Naive thymus-derived CD8-positive, alpha-beta T cell (primary cell): ENCODE results near the gene SUMO4. TPM values are rescaled to one million over a fixed set of nuclear protein-coding genes. Genes with fewer than 3 reads are reported as not detected.

Source experiments
- ATAC-seq, 2 donors: fragments of 150-1000 bp; cut with Tn5 transposase in 1 of 2; sonication (Bioruptor Pico), chemical (Tn5 transposase) in 1 of 2; 1 replicate in 1 of 2; 2 replicates in 1 of 2; pipeline ENCODE4 v1.10.0; 2021; ENCODE audit warnings: mild to moderate bottlenecking in 2 of 2, moderate library complexity in 2 of 2
- POLR2A ChIA-PET: fragments of 350-600 bp; sonication (Branson Sonifier 250); formaldehyde crosslinking; loops from one replicate; lab custom pipeline; 2021; ENCODE audit warnings: antibody characterized with exemption; lab: Charles Lee
- DNase-seq, 10 donors: peaks; one replicate each; pipeline versions ENCODE4 v3.0.0 to v3.0.0-alpha.2; 2020 to 2022
- H3K27ac Mint-ChIP-seq, 10 donors: one replicate each; pipeline ENCODE4 v1.8.0; 2020 to 2022; ENCODE audit warnings: mild to moderate bottlenecking in 10 of 10, mixed read lengths in 10 of 10, moderate library complexity in 4 of 10, inconsistent platforms in 1 of 10
- H3K27me3 Mint-ChIP-seq, 5 donors: one replicate each; pipeline ENCODE4 v1.8.0; 2021 to 2022; ENCODE audit warnings: mixed read lengths in 5 of 5
- H3K36me3 Mint-ChIP-seq, 3 donors: one replicate each; pipeline ENCODE4 v1.8.0; 2020 to 2022; ENCODE audit warnings: mixed read lengths in 3 of 3, mild to moderate bottlenecking in 2 of 3, inconsistent platforms in 1 of 3
- H3K4me1 Mint-ChIP-seq, 4 donors: one replicate each; pipeline ENCODE4 v1.8.0; 2021 to 2022; ENCODE audit warnings: mixed read lengths in 4 of 4
- H3K4me3 Mint-ChIP-seq, 10 donors: one replicate each; pipeline ENCODE4 v1.8.0; 2020 to 2022; ENCODE audit warnings: mild to moderate bottlenecking in 10 of 10, mixed read lengths in 10 of 10, moderate library complexity in 6 of 10, inconsistent platforms in 1 of 10
- H3K9me3 Mint-ChIP-seq, 9 donors: one replicate each; pipeline ENCODE4 v1.8.0; 2020 to 2022; ENCODE audit warnings: mixed read lengths in 9 of 9, mild to moderate bottlenecking in 3 of 9, inconsistent platforms in 1 of 9, moderate library complexity in 1 of 9
- polyA plus RNA-seq, 3 donors: library from polyadenylated mRNA; unstranded; fragments of 300-500 nt; fragmentation: Illumina TruSeq; gene quantifications; one replicate each; pipeline ENCODE4 v1.2.3, GENCODE V29; 2021
- total RNA-seq, 8 experiments: library from RNA in 2 of 8; stranded (reverse) in 2 of 8; gene quantifications; one replicate each; pipeline ENCODE4 v1.2.3 and lab custom pipeline; 2021 to 2026

SUMO4 gene
- total and polyA plus RNA-seq, 5 experiments from 2014 or later = 0.30 to 6.0 (median 0.80) TPM

DNA sequence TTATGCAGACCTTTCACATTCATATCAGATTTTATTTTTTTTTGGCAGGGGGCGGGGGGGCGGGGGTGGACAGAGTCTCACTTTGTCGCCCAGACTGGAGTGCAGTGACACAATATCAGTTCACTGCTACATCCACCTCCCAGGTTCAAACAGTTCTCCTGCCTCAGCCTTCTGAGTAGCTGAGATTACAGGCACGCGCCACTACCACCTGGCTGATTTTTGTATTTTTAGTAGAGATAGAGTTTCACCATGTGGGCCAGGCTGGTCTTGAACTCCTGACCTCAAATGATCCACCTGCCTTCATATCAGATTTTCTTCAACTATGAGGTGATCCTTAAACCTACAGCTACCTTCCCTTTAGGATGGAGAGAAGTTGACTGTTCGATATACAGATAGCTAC lies 8.0 kb upstream of the SUMO4 start:
- no peaks in the 10 kb centered on the region for H3K27me3 Mint-ChIP-seq
- ATAC-seq = no peak
- H3K4me3 Mint-ChIP-seq = peak overlapping the region in 2 of 10 donors; percentile 12 to 37
- peaks cover 11 to 73% (median 40%) of the 10 kb centered on the region in 3 donors for H3K36me3 Mint-ChIP-seq
- POLR2A ChIA-PET = interaction anchor here (1.2 kb wide), 1 partner anchor 10 kb away, joined by 3 read pairs; no protein-coding TSS in a partner anchor
- no peak for DNase-seq
- peaks cover 25 to 54% (median 51%) of the 10 kb centered on the region in 4 donors for H3K4me1 Mint-ChIP-seq
- H3K27ac Mint-ChIP-seq = peak overlapping the region in 6 of 10 donors; percentile 7 to 92 (median 58)
- peaks cover 0 to 4% (median 0%) of the 10 kb centered on the region in 9 donors for H3K9me3 Mint-ChIP-seq

DNA sequence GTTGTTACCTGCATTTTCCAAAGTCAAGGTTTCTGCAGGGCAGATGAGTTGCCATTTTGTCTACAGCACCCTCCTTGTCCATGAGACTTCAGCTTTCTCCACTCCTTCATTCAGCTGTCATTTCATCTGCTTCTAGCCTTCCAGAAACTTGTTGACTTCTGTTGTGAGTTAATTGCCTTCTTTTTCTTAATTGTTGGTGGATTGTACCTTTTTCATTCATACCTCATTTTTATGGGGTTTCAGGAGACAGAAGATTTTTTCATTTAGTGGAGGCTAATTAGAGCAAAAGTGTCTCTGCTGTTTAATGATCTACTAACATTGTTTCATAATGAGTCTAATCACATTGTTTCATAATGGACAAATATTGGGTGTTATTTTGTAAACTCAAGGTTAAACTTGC lies 7.5 kb upstream of the SUMO4 start:
- no peaks in the 10 kb centered on the region for H3K27me3 Mint-ChIP-seq
- H3K4me1 Mint-ChIP-seq = peaks cover 25 to 54% (median 50%) of the 10 kb centered on the region in 4 donors
- no peaks in the 10 kb centered on the region for H3K9me3 Mint-ChIP-seq
- POLR2A ChIA-PET = interaction anchor here (0.6 to 1.2 kb wide), 2 partner anchors 10 to 227 kb away, joined by 3 read pairs; no protein-coding TSS in a partner anchor
- H3K27ac Mint-ChIP-seq = peak overlapping the region in 6 of 10 donors; percentile 7 to 92 (median 44)
- H3K36me3 Mint-ChIP-seq = peaks cover 9 to 74% (median 38%) of the 10 kb centered on the region in 3 donors
- DNase-seq (no peak), ATAC-seq (no peak)
- peak overlapping the region in 4 of 10 donors; percentile 0 to 37 (median 12) for H3K4me3 Mint-ChIP-seq

DNA sequence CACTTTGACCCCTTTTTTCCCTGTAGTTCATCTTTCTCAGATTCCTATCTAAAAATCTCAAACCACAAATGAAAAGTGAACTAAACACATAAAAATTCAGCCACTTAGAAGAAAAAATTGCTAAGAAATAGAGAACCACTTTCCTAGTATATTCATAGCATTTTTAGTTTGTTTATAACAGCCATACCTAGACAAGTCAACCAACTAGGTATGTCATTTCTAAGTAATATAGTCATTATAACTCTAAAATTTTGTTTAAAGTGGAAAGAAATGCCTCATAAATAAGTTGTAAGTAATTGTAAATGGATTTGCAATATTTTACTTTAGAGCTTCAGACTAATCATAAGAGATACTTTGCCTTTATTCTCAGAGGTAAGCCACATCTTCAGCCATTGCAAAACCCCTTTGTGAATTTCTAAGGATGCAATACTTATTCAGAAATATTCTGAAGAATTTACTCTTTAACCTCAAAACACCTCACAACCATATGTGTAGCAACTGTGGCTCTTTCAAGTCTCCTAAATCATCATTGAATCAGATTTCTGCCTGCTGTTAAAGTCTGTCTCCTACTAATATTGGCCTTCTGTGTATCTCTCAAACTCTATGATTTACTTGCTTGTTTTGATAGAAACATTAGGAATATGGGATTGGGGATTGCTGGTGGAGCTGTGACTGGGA lies 6.9 kb upstream of the SUMO4 start:
- DNase-seq = no peak
- peaks cover 25 to 50% (median 49%) of the 10 kb centered on the region in 4 donors for H3K4me1 Mint-ChIP-seq
- no peak for ATAC-seq
- no peaks in the 10 kb centered on the region for H3K27me3 Mint-ChIP-seq
- POLR2A ChIA-PET = interaction anchor here (0.6 to 1.2 kb wide), 2 partner anchors 9 to 228 kb away, joined by 3 read pairs; no protein-coding TSS in a partner anchor
- no peaks in the 10 kb centered on the region for H3K9me3 Mint-ChIP-seq
- peak overlapping the region in 3 of 10 donors; percentile 13 to 46 (median 43) for H3K27ac Mint-ChIP-seq
- peak overlapping the region in 1 of 10 donors; percentile 4 for H3K4me3 Mint-ChIP-seq
- peaks cover 9 to 72% (median 37%) of the 10 kb centered on the region in 3 donors for H3K36me3 Mint-ChIP-seq

DNA sequence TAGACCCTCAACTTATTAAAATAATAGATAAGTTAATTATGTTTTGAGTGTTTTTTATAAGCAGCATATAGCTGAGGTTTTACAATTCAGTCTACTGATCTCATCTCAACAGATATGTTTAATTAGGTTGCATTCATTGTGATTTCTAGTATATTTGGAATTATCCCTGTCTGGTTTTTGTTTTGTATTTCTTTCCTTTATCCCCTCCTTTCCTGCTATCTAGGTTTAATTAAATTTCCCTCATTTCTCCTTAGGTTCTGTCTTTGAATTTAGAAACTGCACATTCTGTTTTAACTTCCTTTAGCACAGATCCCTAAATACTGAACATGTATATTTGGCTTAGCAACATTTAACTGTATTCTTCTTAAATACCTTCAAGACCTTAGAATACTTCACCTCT lies 4.9 kb upstream of the SUMO4 start:
- ATAC-seq = no peak
- no peaks in the 10 kb centered on the region for H3K27me3 Mint-ChIP-seq
- DNase-seq = no peak
- peak overlapping the region in 5 of 10 donors; percentile 4 to 74 (median 56) for H3K27ac Mint-ChIP-seq
- POLR2A ChIA-PET = no interaction called here
- H3K9me3 Mint-ChIP-seq = no peaks in the 10 kb centered on the region
- H3K36me3 Mint-ChIP-seq = peaks cover 9 to 77% (median 41%) of the 10 kb centered on the region in 3 donors
- peaks cover 25 to 48% (median 46%) of the 10 kb centered on the region in 4 donors for H3K4me1 Mint-ChIP-seq
- H3K4me3 Mint-ChIP-seq = no peak overlapping the region

DNA sequence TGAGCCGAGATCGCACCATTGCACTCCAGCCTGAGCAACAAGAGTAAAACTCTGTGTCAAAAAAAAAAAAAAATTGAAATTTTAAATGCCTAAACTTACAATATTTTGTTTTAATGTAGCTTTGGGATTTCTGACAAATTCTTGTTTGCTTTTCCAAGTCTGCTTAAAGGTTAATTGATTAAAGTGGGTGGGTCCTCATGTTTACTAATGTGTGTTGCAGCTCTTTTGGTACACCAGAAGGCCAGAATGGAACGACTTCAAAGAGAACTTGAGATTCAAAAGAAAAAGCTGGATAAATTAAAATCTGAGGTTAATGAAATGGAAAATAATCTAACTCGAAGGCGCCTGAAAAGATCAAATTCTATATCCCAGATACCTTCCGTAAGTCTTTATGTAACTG lies 2.7 kb upstream of the SUMO4 start:
- ATAC-seq (no peak), DNase-seq (no peak)
- no peak overlapping the region for H3K4me3 Mint-ChIP-seq
- peak overlapping the region in 4 of 10 donors; percentile 11 to 59 (median 21) for H3K27ac Mint-ChIP-seq
- peaks cover 3 to 79% (median 46%) of the 10 kb centered on the region in 3 donors for H3K36me3 Mint-ChIP-seq
- POLR2A ChIA-PET = no interaction called here
- H3K4me1 Mint-ChIP-seq = peaks cover 14 to 33% (median 31%) of the 10 kb centered on the region in 4 donors
- no peaks in the 10 kb centered on the region for H3K27me3 Mint-ChIP-seq
- H3K9me3 Mint-ChIP-seq = no peaks in the 10 kb centered on the region

DNA sequence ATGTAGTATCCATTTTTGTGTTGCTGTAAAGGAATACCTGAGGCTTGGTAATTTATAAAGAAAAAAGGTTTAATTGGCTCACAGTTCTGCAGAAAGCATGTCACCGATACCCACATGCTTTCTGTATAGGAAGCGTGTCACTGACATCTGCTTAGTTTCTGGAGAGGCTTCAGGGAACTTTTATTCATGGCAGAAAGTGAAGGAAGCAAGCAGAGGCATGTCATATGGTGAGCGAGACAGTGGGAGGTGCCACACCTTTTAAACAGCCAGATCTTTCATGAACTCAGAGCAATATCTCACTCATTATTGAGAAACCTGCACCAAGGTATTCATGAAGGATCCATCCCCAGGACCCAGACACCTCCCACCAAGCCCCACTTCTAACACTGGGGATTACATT lies 3.5 kb downstream of the SUMO4 start:
- Mint-ChIP-seq H3K9me3 (no peaks in the 10 kb centered on the region), H3K4me3 (no peak overlapping the region), H3K27me3 (no peaks in the 10 kb centered on the region), H3K36me3 (peaks cover 8 to 69% (median 38%) of the 10 kb centered on the region in 3 donors), H3K27ac (peak overlapping the region in 4 of 10 donors; percentile 16 to 87 (median 48)), H3K4me1 (peaks cover 0 to 5% (median 4%) of the 10 kb centered on the region in 4 donors)
- DNase-seq = no peak
- POLR2A ChIA-PET = no interaction called here
- no peak for ATAC-seq

DNA sequence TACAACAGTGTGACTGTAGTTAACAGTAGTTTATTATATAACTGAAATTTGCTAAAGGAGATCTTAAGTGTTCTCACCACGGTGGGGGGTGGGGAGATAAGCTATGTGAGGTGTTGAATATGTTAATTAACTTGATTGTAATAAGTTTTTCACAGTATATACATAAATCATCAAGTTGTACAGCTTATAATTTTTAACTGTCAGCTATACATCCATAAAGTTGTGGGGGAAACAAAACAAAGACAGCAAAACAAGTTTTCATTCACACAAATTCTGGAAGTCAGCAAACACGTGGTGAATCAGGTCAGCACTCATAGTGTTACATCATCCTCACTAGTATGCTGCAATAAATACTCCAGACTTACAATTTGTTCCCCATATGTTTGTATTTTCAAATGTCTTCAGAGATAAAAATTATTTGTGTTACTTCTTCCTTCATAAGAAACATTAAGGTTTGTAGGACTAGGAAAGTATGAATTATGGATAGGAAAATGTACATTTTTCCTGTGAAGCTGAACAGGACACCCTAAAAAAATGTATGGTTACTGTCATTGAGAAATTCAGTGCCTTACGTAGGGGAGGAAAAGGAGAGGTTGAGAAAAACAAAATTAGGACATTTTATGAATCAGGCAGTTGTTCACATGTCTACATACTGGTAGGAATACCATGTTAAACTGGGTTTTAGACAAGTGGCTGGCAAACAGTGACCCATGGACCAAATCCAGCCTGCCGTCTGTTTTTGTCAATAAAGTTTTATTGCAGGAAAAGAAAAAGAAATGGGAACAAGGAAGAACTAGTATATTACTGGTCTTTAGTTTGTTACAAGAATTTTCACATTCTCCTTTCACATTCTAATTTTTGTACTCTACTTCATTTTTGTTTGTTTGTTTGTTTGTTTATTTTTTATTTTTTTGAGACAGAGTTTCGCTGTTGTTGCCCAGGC lies 6.0 kb downstream of the SUMO4 start:
- Mint-ChIP-seq H3K27me3 (no peaks in the 10 kb centered on the region), H3K36me3 (peaks cover 8 to 72% (median 26%) of the 10 kb centered on the region in 3 donors), H3K9me3 (no peaks in the 10 kb centered on the region), H3K27ac (peak overlapping the region in 7 of 10 donors; percentile 2 to 80 (median 55)), H3K4me3 (no peak overlapping the region), H3K4me1 (peaks cover 0 to 5% (median 4%) of the 10 kb centered on the region in 4 donors)
- POLR2A ChIA-PET = no interaction called here
- ATAC-seq = no peak
- no peak for DNase-seq

DNA sequence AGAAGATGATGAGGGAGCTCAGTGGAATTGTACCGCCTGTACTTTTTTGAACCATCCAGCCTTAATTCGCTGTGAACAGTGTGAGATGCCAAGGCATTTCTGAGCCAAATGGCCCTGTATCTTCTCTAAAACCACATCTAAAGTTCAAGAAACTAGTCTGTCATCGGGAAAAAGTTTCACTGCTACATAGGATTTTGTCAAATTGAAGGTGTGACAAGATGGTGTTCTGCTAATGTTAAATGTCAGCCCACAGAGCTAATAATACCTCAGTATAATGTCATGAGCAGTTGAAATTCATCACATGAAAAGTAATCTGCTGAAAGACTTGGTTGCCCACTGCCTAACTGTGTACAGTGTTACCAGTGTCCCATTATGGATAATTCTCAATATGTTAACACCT lies 9.6 kb downstream of the SUMO4 start:
- Mint-ChIP-seq H3K27me3 (no peaks in the 10 kb centered on the region), H3K4me1 (peaks cover 0 to 5% (median 2%) of the 10 kb centered on the region in 4 donors), H3K4me3 (no peak overlapping the region), H3K27ac (peak overlapping the region in 3 of 10 donors; percentile 43 to 72 (median 63)), H3K9me3 (peaks cover 0 to 2% (median 0%) of the 10 kb centered on the region in 9 donors), H3K36me3 (peaks cover 5 to 50% (median 12%) of the 10 kb centered on the region in 3 donors)
- ATAC-seq = no peak
- no peak for DNase-seq
- POLR2A ChIA-PET = interaction anchor here (0.9 kb wide), 1 partner anchor 93 kb away, joined by 3 read pairs; no protein-coding TSS in a partner anchor

DNA sequence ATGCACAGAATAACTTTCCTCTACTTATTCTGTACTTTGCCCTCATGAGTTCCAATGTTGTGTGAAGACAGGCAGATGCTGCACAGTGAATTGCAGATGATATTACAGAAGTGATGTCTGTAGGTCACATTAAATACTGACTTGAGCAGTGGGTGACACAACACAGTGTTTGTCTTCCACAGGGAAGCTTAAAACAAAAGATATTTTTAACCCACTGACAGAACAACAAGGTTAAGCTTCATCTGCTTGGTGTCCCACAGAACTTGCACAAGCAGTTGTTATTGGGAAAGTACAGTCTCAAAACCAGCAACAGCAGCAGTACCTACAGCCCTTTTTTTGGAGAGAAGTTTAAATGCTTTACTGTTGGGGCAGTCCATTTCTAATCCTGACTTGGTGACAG lies 10.5 kb downstream of the SUMO4 start:
- POLR2A ChIA-PET = no interaction called here
- no peak for ATAC-seq
- DNase-seq = no peak
- peaks cover 0 to 9% (median 0%) of the 10 kb centered on the region in 9 donors for H3K9me3 Mint-ChIP-seq
- no peaks in the 10 kb centered on the region for H3K27me3 Mint-ChIP-seq
- peaks cover 0 to 6% (median 1%) of the 10 kb centered on the region in 4 donors for H3K4me1 Mint-ChIP-seq
- peak overlapping the region in 6 of 10 donors; percentile 15 to 76 (median 48) for H3K27ac Mint-ChIP-seq
- H3K36me3 Mint-ChIP-seq = peaks cover 2 to 46% (median 12%) of the 10 kb centered on the region in 3 donors
- no peak overlapping the region for H3K4me3 Mint-ChIP-seq

DNA sequence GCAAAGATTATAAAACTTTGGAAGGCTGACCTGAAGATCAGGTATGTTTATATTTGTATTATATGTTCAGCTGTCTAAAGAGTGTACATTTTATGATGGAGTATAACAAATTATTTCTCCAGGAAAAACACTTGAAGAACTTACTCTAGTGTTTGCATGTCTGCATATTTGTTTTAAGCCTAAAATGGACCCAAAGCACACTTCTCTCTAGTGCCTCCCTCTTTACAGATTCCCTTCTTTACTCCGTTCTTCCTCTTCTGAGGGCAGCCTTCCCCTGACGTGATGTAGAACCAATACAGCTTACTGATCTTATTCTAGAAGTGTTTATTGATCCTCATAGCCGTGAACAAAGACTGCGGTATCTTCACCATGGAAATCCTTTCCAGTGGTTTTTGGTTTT lies 13.9 kb downstream of the SUMO4 start:
- no peak for DNase-seq
- H3K4me3 Mint-ChIP-seq = no peak overlapping the region
- H3K9me3 Mint-ChIP-seq = peaks cover 2 to 18% (median 6%) of the 10 kb centered on the region in 9 donors
- H3K36me3 Mint-ChIP-seq = peaks cover 13 to 34% (median 14%) of the 10 kb centered on the region in 3 donors
- POLR2A ChIA-PET = no interaction called here
- H3K27ac Mint-ChIP-seq = peak overlapping the region in 7 of 10 donors; percentile 10 to 63 (median 47)
- H3K4me1 Mint-ChIP-seq = peaks cover 0 to 8% (median 1%) of the 10 kb centered on the region in 4 donors
- ATAC-seq = no peak
- H3K27me3 Mint-ChIP-seq = no peaks in the 10 kb centered on the region

DNA sequence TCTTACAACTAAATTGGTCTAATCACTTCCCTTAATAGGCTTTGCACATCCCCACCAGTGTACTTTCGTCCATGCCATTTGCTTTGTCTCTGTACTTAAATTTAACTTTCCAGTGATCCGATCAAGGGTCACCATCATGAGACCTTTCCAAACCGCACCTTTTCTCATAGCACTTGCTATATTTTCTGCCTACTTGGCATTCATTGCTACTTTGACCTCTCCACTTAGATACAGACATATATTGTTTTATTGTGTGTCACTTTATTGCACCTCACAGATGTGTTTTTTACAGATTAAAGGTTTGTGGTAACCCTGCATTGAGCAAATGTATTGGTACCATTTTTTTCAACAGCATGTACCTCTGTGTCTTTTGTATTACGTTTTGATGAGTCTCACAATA lies 14.8 kb downstream of the SUMO4 start:
- Mint-ChIP-seq H3K9me3 (peaks cover 2 to 18% (median 6%) of the 10 kb centered on the region in 9 donors), H3K36me3 (peaks cover 11 to 27% (median 14%) of the 10 kb centered on the region in 3 donors), H3K4me3 (no peak overlapping the region), H3K4me1 (peaks cover 0 to 8% (median 2%) of the 10 kb centered on the region in 4 donors), H3K27me3 (no peaks in the 10 kb centered on the region), H3K27ac (peak overlapping the region in 6 of 10 donors; percentile 1 to 49 (median 14))
- DNase-seq (no peak), ATAC-seq (no peak)
- POLR2A ChIA-PET = no interaction called here
